Activated T-cell treated with anti-CD3 and anti-CD28 coated beads, Interleukin-2, amount 50 U/mL, for 24 hours (primary cell): Measurements from ENCODE around the gene NLRP13.
"Not testable (repeated sequence)": the region's sequence is repeated elsewhere in the genome, so short reads cannot be mapped to it uniquely, and the experiment has no call there.

Experiments
- DNase-seq: peaks from one replicate; pipeline ENCODE4 v3.0.0-alpha.2; 2020
- H3K27ac Mint-ChIP-seq: 2 replicates; pipeline ENCODE4 v1.8.0; 2020; ENCODE audit warnings: mild to moderate bottlenecking, mixed read lengths
- H3K27me3 Mint-ChIP-seq: 2 replicates; pipeline ENCODE4 v1.8.0; 2020; ENCODE audit warnings: mixed read lengths
- H3K36me3 Mint-ChIP-seq: 2 replicates; pipeline ENCODE4 v1.8.0; 2020; ENCODE audit warnings: low read depth, mixed read lengths
- H3K4me1 Mint-ChIP-seq: 2 replicates; pipeline ENCODE4 v1.8.0; 2020; ENCODE audit warnings: low read depth, mixed read lengths
- H3K4me3 Mint-ChIP-seq: 2 replicates; pipeline ENCODE4 v1.8.0; 2020; ENCODE audit warnings: mild to moderate bottlenecking, moderate library complexity, mixed read lengths
- H3K9me3 Mint-ChIP-seq: 2 replicates; pipeline ENCODE4 v1.8.0; 2020; ENCODE audit warnings: mixed read lengths

Gene NLRP13

DNA sequence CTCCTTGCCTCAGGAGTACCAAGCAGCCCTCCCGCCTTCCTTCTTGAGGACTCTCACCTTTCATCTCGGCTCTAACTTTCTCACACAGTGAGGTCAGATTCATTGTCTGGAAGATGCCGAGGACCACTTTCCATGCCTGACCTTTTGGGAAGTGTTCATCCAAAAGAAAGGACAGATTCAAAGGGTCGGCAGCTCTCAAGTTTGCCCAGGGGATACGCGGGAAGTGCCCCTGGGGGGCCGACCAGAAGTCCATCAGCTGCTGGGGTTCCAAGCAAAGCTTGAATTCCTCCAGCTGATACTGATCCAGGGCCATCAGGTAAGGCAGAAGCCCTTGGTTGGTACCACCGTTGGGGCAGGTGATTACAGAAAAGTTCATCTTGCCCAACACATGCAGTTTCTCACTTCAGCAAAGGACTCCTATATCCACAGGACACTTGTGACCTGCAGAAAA, at the start of gene NLRP13:
TSS of gene NLRP13 (minus strand) at position 401 of the 451 bp plus-strand sequence. CDS start at position 376, 25 bp downstream.
- H3K27ac Mint-ChIP-seq: no peak within 1 kb of the TSS

GRCh38 chr19:55980415-55980814, 48.3 kb upstream of the NLRP13 start:
- H3K9me3 Mint-ChIP-seq: peaks cover 24% of the 10 kb centered on the region
- H3K4me1 Mint-ChIP-seq: no peaks in the 10 kb centered on the region
- DNase-seq: no peak
- no peaks in the 10 kb centered on the region for H3K36me3 Mint-ChIP-seq
- H3K27ac Mint-ChIP-seq: no peak overlapping the region
- H3K4me3 Mint-ChIP-seq: no peak overlapping the region
- H3K27me3 Mint-ChIP-seq: no peaks in the 10 kb centered on the region

More for the DNA sequence above, at the start of gene NLRP13:
- Mint-ChIP-seq H3K4me1 (no peaks in the 10 kb centered on the region), H3K36me3 (no peaks in the 10 kb centered on the region), H3K4me3 (no peak within 1 kb of the TSS), H3K27me3 (no peaks in the 10 kb centered on the region), H3K9me3 (peaks cover 28% of the 10 kb centered on the region)
- no peak for DNase-seq

DNA sequence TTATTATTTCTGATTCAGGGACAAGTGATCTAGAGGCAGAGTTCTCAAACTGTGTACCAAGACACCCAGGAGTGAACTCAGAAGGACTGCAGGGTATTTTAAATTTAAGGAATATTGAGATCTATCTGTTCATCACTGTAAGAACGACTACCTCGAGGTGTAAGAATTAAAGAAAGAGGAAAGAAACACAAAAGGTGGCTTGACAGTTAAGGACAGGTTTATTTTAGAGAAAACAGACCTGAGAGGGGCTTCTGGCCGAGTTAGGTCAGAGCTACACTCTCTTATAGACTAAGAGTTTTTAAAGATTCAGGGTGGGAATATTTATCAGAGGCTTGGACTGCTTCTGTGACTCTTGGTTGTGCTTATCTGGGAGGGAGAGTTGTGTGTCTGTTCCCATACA, 41.8 kb upstream of the NLRP13 start:
- no peak overlapping the region for H3K27ac Mint-ChIP-seq
- peaks cover 2% of the 10 kb centered on the region for H3K27me3 Mint-ChIP-seq
- H3K36me3 Mint-ChIP-seq: no peaks in the 10 kb centered on the region
- H3K4me1 Mint-ChIP-seq: no peaks in the 10 kb centered on the region
- DNase-seq: no peak
- H3K4me3 Mint-ChIP-seq: no peak overlapping the region
- peaks cover 32% of the 10 kb centered on the region for H3K9me3 Mint-ChIP-seq

- DNase-seq: no peak
- Mint-ChIP-seq H3K4me3 (no peak overlapping the region), H3K9me3 (peaks cover 12% of the 10 kb centered on the region), H3K36me3 (no peaks in the 10 kb centered on the region), H3K27me3 (no peaks in the 10 kb centered on the region), H3K4me1 (no peaks in the 10 kb centered on the region), H3K27ac (no peak overlapping the region)
Observed at GRCh38 chr19:55962186-55962585, 30.1 kb upstream of the NLRP13 start.

DNA sequence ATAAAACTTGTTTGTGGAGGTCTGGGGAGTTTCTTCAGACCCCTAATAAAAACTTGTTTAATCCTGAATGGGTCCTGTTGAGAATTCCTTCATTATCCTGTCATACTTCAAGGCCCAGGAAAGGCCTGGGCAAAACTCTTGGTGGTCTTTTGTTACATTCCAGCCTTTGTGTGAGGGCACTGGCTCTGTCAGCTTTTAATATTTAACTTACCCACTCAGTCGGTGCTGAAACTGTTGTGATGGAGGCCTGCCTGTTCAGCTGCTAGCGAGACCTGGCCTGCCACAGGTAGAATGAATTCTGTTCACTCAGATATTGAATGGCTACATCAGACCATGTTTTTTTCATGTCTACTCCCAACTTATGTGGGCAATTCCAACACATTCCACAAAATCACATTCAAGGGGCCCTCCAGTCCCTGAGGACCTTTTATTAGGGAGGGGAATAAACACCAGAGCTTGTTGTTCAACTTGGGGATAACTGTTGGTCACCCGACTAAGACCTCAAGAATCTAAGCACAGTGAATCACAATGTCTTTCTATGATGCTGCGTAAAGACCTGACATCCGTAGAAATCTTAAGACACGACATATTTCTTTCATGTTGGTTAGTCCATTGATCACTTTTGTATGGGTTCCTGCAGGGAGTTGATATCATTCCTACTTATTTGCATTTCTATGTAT, 28.0 kb upstream of the NLRP13 start:
- Mint-ChIP-seq H3K9me3 (peaks cover 11% of the 10 kb centered on the region), H3K36me3 (no peaks in the 10 kb centered on the region)

GRCh38 chr19:55958356-55958755, 26.2 kb upstream of the NLRP13 start:
- peaks cover 6% of the 10 kb centered on the region for H3K9me3 Mint-ChIP-seq
- H3K4me3 Mint-ChIP-seq: no peak overlapping the region
- no peaks in the 10 kb centered on the region for H3K36me3 Mint-ChIP-seq
- no peaks in the 10 kb centered on the region for H3K4me1 Mint-ChIP-seq
- no peak overlapping the region for H3K27ac Mint-ChIP-seq
- H3K27me3 Mint-ChIP-seq: no peaks in the 10 kb centered on the region
- no peak for DNase-seq

More for the DNA sequence above, 28.0 kb upstream of the NLRP13 start:
- H3K27ac Mint-ChIP-seq: no peak overlapping the region
- no peaks in the 10 kb centered on the region for H3K4me1 Mint-ChIP-seq
- DNase-seq: no peak
- H3K27me3 Mint-ChIP-seq: no peaks in the 10 kb centered on the region
- H3K4me3 Mint-ChIP-seq: no peak overlapping the region

- Mint-ChIP-seq H3K9me3 (peaks cover 7% of the 10 kb centered on the region), H3K36me3 (no peaks in the 10 kb centered on the region), H3K27me3 (no peaks in the 10 kb centered on the region), H3K27ac (no peak overlapping the region), H3K4me3 (no peak overlapping the region), H3K4me1 (no peaks in the 10 kb centered on the region)
- DNase-seq: no peak
Observed at GRCh38 chr19:55956431-55956830, 24.3 kb upstream of the NLRP13 start.

- not testable (repeated sequence) for H3K27ac Mint-ChIP-seq, H3K4me3 Mint-ChIP-seq, H3K27me3 Mint-ChIP-seq, DNase-seq, H3K36me3 Mint-ChIP-seq, H3K4me1 Mint-ChIP-seq
- peaks cover 25% of the 10 kb centered on the region for H3K9me3 Mint-ChIP-seq
Observed at GRCh38 chr19:55950566-55950965, 18.4 kb upstream of the NLRP13 start.

DNA sequence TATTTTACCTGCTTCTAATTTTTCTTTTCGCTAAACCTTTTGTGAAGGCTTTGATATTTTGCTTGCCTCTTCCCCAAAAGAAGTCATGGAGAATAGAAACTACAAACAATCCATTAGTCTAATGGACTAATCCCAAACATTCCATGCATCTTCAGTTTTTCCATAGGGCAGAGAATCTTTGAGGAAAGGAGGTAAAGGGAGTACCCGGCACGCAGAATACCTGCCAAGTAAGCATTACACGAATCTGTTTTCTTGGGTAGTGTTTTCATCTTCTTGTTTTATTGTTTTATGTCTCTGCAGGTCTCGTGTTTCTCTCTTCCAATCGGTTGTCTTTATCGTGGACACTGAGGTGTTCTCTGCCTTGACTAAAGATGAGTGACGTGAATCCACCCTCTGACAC, 15.4 kb upstream of the NLRP13 start, which contains the start of gene NLRP8:
TSS of gene NLRP8 (plus strand) at position 301 of the 400 bp plus-strand sequence.
- no peaks in the 10 kb centered on the region for H3K36me3 Mint-ChIP-seq
- no peak within 1 kb of the TSS for H3K27ac Mint-ChIP-seq
- H3K4me1 Mint-ChIP-seq: no peaks in the 10 kb centered on the region
- no peak for DNase-seq
- H3K9me3 Mint-ChIP-seq: peaks cover 29% of the 10 kb centered on the region
- no peak within 1 kb of the TSS for H3K4me3 Mint-ChIP-seq
- H3K27me3 Mint-ChIP-seq: peaks cover 5% of the 10 kb centered on the region

GRCh38 chr19:55940306-55940705, 8.2 kb upstream of the NLRP13 start:
- Mint-ChIP-seq H3K4me3 (no peak overlapping the region), H3K27ac (no peak overlapping the region), H3K36me3 (no peaks in the 10 kb centered on the region), H3K4me1 (no peaks in the 10 kb centered on the region), H3K9me3 (peaks cover 15% of the 10 kb centered on the region), H3K27me3 (no peaks in the 10 kb centered on the region)
- DNase-seq: no peak

DNA sequence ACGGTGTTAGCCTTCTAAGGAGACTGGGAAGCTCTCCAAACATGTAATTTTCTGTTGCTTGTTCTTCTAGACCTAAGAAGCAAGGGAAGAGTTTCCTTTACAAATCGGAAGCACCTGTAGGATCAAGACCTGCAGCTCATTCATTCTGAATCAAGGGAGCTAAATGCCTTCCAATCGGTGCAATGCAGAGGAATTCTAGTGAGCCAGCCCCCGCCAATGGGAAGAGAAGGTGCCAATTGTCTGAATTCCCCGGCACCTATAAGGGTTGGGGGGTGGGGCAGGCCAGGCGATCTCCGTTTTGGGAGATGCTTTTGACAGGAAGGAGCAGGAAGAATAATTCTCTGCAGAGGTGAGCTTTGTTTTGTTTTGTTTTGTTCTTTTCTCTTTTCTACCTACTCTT, 7.1 kb upstream of the NLRP13 start:
- no peak for DNase-seq
- Mint-ChIP-seq H3K36me3 (no peaks in the 10 kb centered on the region), H3K4me3 (no peak overlapping the region), H3K27ac (no peak overlapping the region), H3K9me3 (peaks cover 19% of the 10 kb centered on the region), H3K27me3 (no peaks in the 10 kb centered on the region), H3K4me1 (no peaks in the 10 kb centered on the region)

DNA sequence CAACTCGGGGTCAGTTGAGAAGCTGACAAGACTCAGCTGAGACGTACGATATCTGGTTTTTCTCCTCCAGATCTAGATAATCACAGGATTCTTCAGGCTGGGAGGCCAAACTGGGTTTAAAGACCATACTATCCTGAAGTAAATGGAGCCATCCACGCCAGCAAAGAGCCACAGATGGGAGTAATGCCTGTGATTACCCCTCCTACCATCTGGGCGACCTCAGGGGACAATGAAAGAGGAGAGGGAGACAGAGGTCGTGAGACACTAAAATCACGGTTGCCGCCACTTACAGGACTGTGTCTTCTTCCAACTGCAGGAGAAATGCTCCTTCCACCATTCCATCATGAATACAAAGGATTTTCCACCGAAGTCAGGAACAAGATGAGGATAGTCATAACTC, 3.1 kb upstream of the NLRP13 start:
- no peak overlapping the region for H3K4me3 Mint-ChIP-seq
- no peak for DNase-seq
- H3K36me3 Mint-ChIP-seq: no peaks in the 10 kb centered on the region
- no peaks in the 10 kb centered on the region for H3K27me3 Mint-ChIP-seq
- peaks cover 25% of the 10 kb centered on the region for H3K9me3 Mint-ChIP-seq
- H3K27ac Mint-ChIP-seq: no peak overlapping the region
- no peaks in the 10 kb centered on the region for H3K4me1 Mint-ChIP-seq

- Mint-ChIP-seq H3K27ac (no peak overlapping the region), H3K9me3 (peaks cover 28% of the 10 kb centered on the region), H3K36me3 (no peaks in the 10 kb centered on the region), H3K4me1 (no peaks in the 10 kb centered on the region), H3K27me3 (no peaks in the 10 kb centered on the region), H3K4me3 (no peak overlapping the region)
- DNase-seq: no peak
Observed at GRCh38 chr19:55930996-55931515, 1.1 kb downstream of the NLRP13 start.

DNA sequence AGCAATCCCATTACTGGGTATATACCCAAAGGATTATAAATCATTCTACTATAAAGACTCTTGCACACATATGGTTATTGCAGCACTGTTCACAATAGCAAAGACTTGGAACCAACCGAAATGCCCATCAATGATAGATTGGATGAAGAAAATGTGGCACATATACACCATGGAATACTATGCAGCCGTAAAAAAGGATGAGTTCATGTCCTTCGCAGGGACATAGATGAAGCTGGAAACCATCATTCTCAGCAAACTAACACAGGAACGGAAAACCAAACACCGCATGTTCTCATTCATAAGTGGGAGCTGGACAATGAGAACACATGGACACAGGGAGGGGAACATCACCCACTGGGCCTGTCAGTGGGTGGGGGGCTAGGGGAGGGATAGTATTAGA, 2.9 kb downstream of the NLRP13 start:
- not testable (repeated sequence) for H3K4me1 Mint-ChIP-seq, H3K27me3 Mint-ChIP-seq, H3K27ac Mint-ChIP-seq, DNase-seq, H3K4me3 Mint-ChIP-seq, H3K36me3 Mint-ChIP-seq
- peaks cover 33% of the 10 kb centered on the region for H3K9me3 Mint-ChIP-seq

DNA sequence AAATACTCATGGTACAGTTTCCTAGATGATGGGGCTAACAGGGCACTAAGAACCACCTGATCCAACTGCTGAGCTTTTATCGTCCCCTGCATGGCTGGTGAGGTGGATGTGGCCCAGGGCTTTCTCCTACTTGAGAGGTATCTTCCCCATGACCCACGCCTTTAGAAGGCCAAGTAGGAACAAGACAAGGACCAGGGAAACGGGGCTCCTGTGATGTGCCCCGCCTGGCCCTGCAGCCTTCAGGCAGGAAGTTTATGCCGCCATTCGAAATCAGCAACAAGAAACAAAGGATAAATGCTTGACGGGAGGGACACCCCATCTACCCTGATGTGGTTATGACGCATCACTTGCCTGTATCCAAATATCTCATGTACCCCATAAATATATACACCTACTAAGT, 4.1 kb downstream of the NLRP13 start:
- Mint-ChIP-seq H3K4me3 (no peak overlapping the region), H3K9me3 (peaks cover 37% of the 10 kb centered on the region), H3K36me3 (no peaks in the 10 kb centered on the region), H3K27me3 (no peaks in the 10 kb centered on the region), H3K27ac (no peak overlapping the region), H3K4me1 (no peaks in the 10 kb centered on the region)
- no peak for DNase-seq
